ENCODE measurements around the gene UVRAG. TPM values are rescaled to one million over a fixed set of nuclear protein-coding genes. Genes with fewer than 3 reads are reported as not detected.

UVRAG gene
- total RNA-seq, result 15.1 TPM
- long read RNA-seq, full-length matches to known transcripts, result 12 of 15 reads
- long read RNA-seq, partial matches to known transcripts, result 1 of 15 reads
- long read RNA-seq, other reads (novel, unspliced or antisense), result 2 of 15 reads

DNA sequence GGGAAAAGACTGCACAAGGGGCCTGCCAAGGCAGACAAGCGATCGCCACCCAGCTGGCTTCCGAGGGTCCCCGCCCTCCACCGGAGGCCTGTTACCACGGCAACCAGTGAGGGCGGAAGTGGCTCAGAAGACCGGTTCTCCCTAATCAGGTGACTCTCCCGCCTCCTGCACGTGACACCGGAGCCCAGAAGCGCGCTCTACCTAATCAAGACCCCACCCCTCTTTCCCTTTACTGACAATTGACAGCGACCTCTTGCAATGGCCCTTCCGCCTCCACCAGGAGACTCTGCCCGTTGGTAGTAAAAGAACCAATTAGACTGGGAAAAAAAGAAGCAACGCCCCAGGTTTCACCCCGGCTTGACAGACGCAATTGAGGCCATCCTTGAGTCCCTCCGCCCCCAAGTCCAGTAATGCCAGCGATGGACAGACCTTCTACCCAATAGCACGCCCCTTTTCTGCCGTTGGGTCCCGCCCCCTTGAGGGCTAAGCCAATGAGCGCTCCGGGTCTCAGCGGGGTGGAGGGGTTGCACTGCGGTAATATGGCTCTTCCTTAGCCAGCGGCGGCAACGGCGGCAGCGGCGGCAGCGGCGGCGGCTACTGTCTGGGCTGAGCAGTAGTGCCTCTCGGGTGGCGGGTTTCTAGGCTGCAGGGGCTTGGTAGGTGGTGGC is at the start of gene UVRAG:
UVRAG (plus strand) TSS at position 534 of the 668 bp plus-strand sequence. CDS start 198 bp downstream, outside the sequence.
- intact Hi-C loops (cut with DNase I), result no loop called here
- peak; percentile 98 for ATAC-seq
- peak; percentile 98 for DNase-seq (ENCODE audit: missing footprints)

- DNase-seq (ENCODE audit: missing footprints) (no peak), ATAC-seq (no peak)
- intact Hi-C loops (cut with DNase I), result no loop called here
Measured at GRCh38 chr11:75766443-75767227, 48.4 kb upstream of the UVRAG start.

DNA sequence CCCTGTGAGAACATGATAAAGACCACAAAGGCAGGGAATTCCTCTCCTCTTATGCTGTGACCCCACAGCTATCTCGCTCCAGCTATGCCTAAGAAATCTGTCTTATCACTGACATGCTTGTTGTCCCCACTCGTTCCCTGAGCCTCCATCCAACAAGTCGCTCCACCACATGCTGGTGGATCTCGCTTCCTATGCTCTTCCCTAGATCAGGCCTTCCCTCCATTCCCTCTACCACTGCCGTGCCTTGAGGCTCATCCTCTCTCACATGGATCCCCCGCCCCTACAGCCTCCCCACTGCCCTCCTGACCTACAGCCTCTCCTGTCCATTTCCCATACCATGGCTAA is 47.8 kb upstream of the UVRAG start:
- intact Hi-C loops (cut with DNase I), result no loop called here
- ATAC-seq (no peak), DNase-seq (ENCODE audit: missing footprints) (no peak)

GRCh38 chr11:75767793-75768111 is 47.3 kb upstream of the UVRAG start:
- ATAC-seq (no peak), DNase-seq (ENCODE audit: missing footprints) (no peak)
- intact Hi-C loops (cut with DNase I), result loop anchor here (1.0 kb wide), 2 partner anchors 43 to 61 kb away; no protein-coding TSS in a partner anchor

DNA sequence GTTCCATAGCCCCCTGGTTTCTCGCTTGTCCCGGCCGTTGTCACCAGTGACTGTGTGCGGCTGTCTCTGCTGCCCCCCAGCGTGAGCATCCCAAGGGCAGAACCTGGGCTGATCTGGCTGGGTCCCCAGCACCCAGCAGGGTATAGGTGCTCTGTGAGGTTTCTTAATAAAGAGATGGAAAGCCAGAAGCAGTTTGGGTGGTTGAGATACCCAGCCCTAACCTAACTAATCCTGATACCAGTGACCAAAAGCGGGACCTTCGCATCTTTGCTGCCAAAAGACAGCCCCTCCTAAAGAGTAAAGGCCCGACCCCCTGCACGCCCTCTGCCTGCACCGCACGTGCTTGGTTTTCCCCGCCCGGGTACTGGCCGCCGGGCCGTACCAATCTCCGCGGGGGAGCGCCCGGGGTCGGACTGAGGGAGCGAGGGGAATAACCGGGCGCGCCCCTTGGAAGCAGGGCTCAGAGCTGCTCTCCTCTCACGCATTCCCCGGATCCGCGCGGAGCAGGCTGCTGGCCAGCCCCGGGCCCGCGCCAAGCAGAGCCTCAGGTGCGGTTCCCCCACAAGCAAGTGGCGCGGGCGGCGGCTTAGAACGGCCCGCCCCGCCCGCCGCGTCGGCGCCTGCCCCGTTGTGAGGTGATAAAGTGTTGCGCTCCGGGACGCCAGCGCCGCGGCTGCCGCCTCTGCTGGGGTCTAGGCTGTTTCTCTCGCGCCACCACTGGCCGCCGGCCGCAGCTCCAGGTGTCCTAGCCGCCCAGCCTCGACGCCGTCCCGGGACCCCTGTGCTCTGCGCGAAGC is 46.7 kb upstream of the UVRAG start, which contains the start of gene DGAT2:
DGAT2 (plus strand) TSS at position 667 of the 797 bp plus-strand sequence. CDS start 214 bp downstream, outside the sequence.
- ATAC-seq (peak; percentile 92), DNase-seq (ENCODE audit: missing footprints) (peak; percentile 95)
- intact Hi-C loops (cut with DNase I), result loop anchor here (1.0 kb wide), 2 partner anchors 44 to 62 kb away; no protein-coding TSS in a partner anchor

DNA sequence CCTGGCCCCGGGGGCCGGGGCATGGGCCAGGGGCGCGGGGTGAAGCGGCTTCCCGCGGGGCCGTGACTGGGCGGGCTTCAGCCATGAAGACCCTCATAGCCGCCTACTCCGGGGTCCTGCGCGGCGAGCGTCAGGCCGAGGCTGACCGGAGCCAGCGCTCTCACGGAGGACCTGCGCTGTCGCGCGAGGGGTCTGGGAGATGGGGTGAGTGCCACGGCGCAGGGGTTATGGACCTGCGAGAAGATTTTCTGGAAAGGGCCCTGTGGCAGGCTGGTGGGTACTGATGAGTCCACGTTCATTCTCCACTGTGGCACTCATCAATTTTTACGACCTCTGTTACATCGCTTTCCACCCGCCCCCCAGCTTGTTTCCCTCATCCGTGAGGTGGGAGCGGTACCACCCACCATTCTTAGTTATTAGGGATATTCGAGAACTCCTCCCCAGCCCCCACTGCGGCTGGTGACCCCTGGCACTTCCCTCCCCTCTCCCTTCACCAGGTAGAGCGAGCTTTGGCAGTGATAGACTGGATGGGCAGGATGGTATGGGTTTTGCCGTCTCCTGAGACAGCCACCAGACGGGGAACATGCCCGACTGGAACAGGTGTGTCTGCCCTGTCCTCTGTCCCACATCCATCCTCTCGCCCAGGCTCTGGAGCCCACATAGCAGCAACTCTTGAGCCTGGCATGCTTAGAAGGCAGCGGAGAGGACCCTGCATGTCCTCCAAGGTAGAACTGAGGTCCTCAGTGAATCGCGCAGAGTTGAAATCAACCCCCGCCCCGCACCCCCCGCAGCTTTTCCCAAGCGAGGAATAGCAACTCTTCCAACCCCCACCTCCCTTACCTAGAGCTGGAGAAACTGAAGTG is 45.9 kb upstream of the UVRAG start:
- ATAC-seq, result peak; percentile 2
- intact Hi-C loops (cut with DNase I), result loop anchor here (1.0 kb wide), 2 partner anchors 45 to 63 kb away; no protein-coding TSS in a partner anchor
- DNase-seq (ENCODE audit: missing footprints), result no peak

DNA sequence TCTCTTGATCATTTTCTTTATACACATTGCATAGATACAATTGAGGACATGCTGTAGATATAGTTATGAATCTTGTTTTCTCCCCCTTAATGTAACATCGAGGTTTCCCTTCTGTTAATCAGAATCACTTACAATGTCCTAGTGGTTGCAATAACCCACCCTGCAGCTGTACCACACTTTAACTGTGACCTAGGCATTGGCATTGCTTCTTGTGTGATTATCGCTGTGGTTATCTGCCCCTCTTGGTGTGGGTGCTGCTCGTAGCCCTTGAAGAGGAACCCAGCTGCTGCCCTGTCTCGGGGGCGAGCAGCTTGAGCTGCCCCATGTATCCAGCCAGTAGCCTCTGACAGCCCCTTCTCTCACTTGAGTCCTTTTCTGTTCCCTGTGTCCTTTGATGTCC is 44.9 kb upstream of the UVRAG start:
- ATAC-seq (no peak), DNase-seq (ENCODE audit: missing footprints) (no peak)
- intact Hi-C loops (cut with DNase I), result no loop called here

DNA sequence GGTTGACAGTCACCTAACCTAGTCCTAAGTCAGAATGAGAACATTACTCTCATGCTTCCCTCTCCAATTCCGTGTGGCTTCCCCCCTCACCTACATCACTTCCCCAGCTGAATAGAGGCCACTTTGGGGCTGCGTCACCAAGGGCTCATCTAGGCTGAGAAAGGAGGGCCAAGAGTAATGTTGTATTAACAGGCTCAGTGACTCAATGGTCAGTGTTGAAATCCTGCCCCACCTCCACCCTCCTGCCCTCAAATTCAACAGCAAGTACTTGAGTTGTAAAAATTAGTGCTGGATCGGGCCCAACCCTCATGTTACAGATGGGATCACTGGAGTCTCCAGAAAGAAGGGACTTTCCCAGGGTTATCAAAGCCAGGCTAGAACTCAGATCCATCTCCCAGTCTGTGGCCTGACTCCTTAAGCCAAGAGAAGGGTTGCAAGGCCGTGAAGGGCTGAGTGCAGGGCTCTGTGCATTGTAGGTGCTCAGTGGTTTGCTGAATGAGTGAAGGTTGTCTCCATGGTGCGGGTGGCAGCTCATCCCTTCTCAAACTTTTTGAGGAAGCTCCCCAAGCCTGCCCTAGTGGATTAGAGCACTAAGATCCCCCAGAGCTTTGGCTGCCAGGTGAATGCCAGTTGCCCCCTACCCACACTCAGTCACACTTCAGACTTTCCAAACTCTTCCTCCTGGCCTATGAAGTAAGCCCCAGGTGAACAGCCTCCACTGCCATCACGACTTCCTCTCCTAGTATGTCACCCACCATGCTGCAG is 43.2 kb upstream of the UVRAG start:
- intact Hi-C loops (cut with DNase I), result no loop called here
- ATAC-seq (no peak), DNase-seq (ENCODE audit: missing footprints) (no peak)

GRCh38 chr11:75773595-75774353 is 41.2 kb upstream of the UVRAG start:
- DNase-seq (ENCODE audit: missing footprints) (no peak), ATAC-seq (no peak)
- intact Hi-C loops (cut with DNase I), result no loop called here

DNA sequence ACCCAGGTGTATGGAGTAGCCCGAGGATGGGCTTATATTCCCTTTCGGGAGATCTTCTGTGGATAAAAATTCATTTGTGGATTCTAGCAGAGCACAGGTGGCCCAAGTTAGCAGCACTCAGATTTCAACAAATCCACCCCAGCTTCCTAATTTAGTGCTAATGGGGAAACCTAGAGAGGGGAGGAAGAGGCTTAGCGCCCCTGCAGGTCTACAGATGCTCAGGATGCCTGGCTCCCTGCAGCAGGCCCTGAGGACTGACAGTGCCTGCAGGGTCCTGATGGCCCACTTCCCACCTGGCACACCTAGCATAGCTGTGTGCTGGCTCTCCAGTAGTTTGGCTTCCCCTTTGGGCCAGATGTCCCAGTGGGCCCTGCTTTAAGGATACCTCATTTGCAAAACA is 40.0 kb upstream of the UVRAG start:
- intact Hi-C loops (cut with DNase I), result no loop called here
- no peak for DNase-seq (ENCODE audit: missing footprints)
- ATAC-seq, result no peak

GRCh38 chr11:75776546-75776945 is 38.5 kb upstream of the UVRAG start:
- ATAC-seq, result no peak
- DNase-seq (ENCODE audit: missing footprints), result no peak
- intact Hi-C loops (cut with DNase I), result no loop called here

GRCh38 chr11:75777461-75778110 is 37.4 kb upstream of the UVRAG start:
- ATAC-seq (no peak), DNase-seq (ENCODE audit: missing footprints) (no peak)
- intact Hi-C loops (cut with DNase I), result no loop called here

DNA sequence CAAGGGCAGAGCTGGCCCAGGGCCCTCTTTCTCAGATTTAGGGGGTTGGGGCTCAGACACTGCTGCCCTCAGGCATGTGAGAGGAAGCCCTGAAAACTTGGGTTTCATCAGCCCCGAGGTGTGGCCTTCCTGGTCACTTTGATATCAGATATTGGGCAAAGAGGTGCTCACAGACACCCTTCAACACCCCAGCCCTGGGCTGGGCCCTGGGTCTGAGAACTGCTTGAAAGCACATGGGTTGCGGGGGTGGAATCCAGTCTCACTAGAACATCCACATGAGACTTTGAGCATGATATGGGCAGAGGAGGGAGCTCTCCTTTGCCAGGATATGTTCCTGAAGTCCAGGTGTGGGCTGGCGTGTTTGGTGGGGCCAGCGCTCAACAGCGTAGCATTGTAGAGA is 36.0 kb upstream of the UVRAG start:
- DNase-seq (ENCODE audit: missing footprints), result no peak
- no peak for ATAC-seq
- intact Hi-C loops (cut with DNase I), result no loop called here

GRCh38 chr11:75779960-75780359 is 35.0 kb upstream of the UVRAG start:
- ATAC-seq (no peak), DNase-seq (ENCODE audit: missing footprints) (no peak)
- intact Hi-C loops (cut with DNase I), result no loop called here

- intact Hi-C loops (cut with DNase I), result no loop called here
- DNase-seq (ENCODE audit: missing footprints) (no peak), ATAC-seq (no peak)
Measured at GRCh38 chr11:75780888-75781287, 34.1 kb upstream of the UVRAG start.

GRCh38 chr11:75781296-75781695 is 33.7 kb upstream of the UVRAG start:
- intact Hi-C loops (cut with DNase I), result no loop called here
- no peak for DNase-seq (ENCODE audit: missing footprints)
- ATAC-seq, result no peak

GRCh38 chr11:75781831-75782230 is 33.2 kb upstream of the UVRAG start:
- DNase-seq (ENCODE audit: missing footprints) (no peak), ATAC-seq (no peak)
- intact Hi-C loops (cut with DNase I), result no loop called here

All from Right ventricle myocardium inferior (tissue), 1 donor.